Naive thymus-derived CD4-positive, alpha-beta T cell (primary cell): ENCODE data around the gene CCDC185. TPM values are rescaled to one million over a fixed set of nuclear protein-coding genes. Genes with fewer than 3 reads are reported as not detected.

Experiments used
- ATAC-seq: fragments of 150-1000 bp; cut with Tn5 transposase; 2 replicates; pipeline ENCODE4 v1.10.0; 2021; ENCODE audit warnings: mild to moderate bottlenecking, moderate library complexity
- CTCF ChIA-PET: fragments of 350-600 bp; sonication (Branson Sonifier 250); formaldehyde crosslinking; loops from one replicate; lab custom pipeline; 2021; ENCODE audit warnings: antibody characterized with exemption; lab: Charles Lee
- POLR2A ChIA-PET: fragments of 350-600 bp; sonication (Branson Sonifier 250); formaldehyde crosslinking; loops from one replicate; lab custom pipeline; 2021; ENCODE audit warnings: antibody characterized with exemption, inconsistent platforms; lab: Charles Lee
- DNase-seq, 9 donors: peaks; one replicate each; pipeline versions ENCODE4 v3.0.0 to v3.0.0-alpha.2; 2020 to 2022; ENCODE audit warnings: mixed read lengths in 1 of 9
- H3K27ac ChIP-seq: one replicate; pipeline ENCODE4 v1.7.0; 2013; ENCODE audit warnings: mild to moderate bottlenecking, low read depth, low read length, moderate library complexity
- H3K27me3 ChIP-seq, 2 donors: one replicate each; pipeline ENCODE4 v1.7.0; 2013; ENCODE audit warnings: low read length in 2 of 2, mild to moderate bottlenecking in 2 of 2, moderate library complexity in 2 of 2; ENCODE audit not compliant: control insufficient read depth in 2 of 2, insufficient read depth in 2 of 2
- H3K36me3 ChIP-seq, 3 experiments: 1 replicate in 2 of 3; 2 replicates in 1 of 3; pipeline ENCODE4 v1.7.0; 2013; ENCODE audit warnings: low read length in 3 of 3, mild to moderate bottlenecking in 3 of 3, moderate library complexity in 1 of 3; ENCODE audit not compliant: insufficient read depth in 3 of 3, control insufficient read depth in 2 of 3
- H3K4me1 ChIP-seq, 2 donors: one replicate each; pipeline ENCODE4 v1.7.0; 2013; ENCODE audit warnings: low read length in 2 of 2, mild to moderate bottlenecking in 2 of 2, moderate library complexity in 1 of 2; ENCODE audit not compliant: control insufficient read depth in 2 of 2, insufficient read depth in 2 of 2
- H3K4me3 ChIP-seq: 2 replicates; pipeline ENCODE4 v1.7.0; 2013; ENCODE audit warnings: mild to moderate bottlenecking, low read length
- H3K9me3 ChIP-seq, 3 experiments: 1 replicate in 2 of 3; 2 replicates in 1 of 3; pipeline ENCODE4 v1.7.0; 2013; ENCODE audit warnings: low read length in 3 of 3; ENCODE audit not compliant: control insufficient read depth in 2 of 3
- H3K27ac Mint-ChIP-seq, 9 donors: one replicate each; pipeline ENCODE4 v1.8.0; 2020 to 2022; ENCODE audit warnings: mixed read lengths in 9 of 9, mild to moderate bottlenecking in 8 of 9, moderate library complexity in 5 of 9, inconsistent platforms in 2 of 9
- H3K27me3 Mint-ChIP-seq, 5 donors: one replicate each; pipeline ENCODE4 v1.8.0; 2021 to 2022; ENCODE audit warnings: mixed read lengths in 5 of 5, mild to moderate bottlenecking in 1 of 5
- H3K36me3 Mint-ChIP-seq, 5 donors: one replicate each; pipeline ENCODE4 v1.8.0; 2020 to 2022; ENCODE audit warnings: mixed read lengths in 5 of 5, mild to moderate bottlenecking in 3 of 5, inconsistent platforms in 1 of 5
- H3K4me1 Mint-ChIP-seq, 7 donors: one replicate each; pipeline ENCODE4 v1.8.0; 2020 to 2022; ENCODE audit warnings: mixed read lengths in 7 of 7, mild to moderate bottlenecking in 3 of 7, inconsistent platforms in 1 of 7
- H3K4me3 Mint-ChIP-seq, 10 donors: one replicate each; pipeline ENCODE4 v1.8.0; 2020 to 2022; ENCODE audit warnings: mild to moderate bottlenecking in 10 of 10, mixed read lengths in 10 of 10, moderate library complexity in 6 of 10, inconsistent platforms in 2 of 10
- H3K9me3 Mint-ChIP-seq, 11 donors: one replicate each; pipeline ENCODE4 v1.8.0; 2020 to 2022; ENCODE audit warnings: mixed read lengths in 11 of 11, mild to moderate bottlenecking in 4 of 11, inconsistent platforms in 1 of 11, moderate library complexity in 1 of 11
- intact Hi-C, 2 donors: fragments of 100-400 bp; cut with micrococcal nuclease; formaldehyde crosslinking; loops; one replicate each; pipeline ENCODE4 v1.15.1; 2023
- polyA plus RNA-seq, 2 donors: library from polyadenylated mRNA; unstranded; fragments of 300-500 nt; fragmentation: Illumina TruSeq; gene quantifications; one replicate each; pipeline ENCODE4 v1.2.3, GENCODE V29; 2021
- total RNA-seq, 6 experiments: library from RNA in 5 of 6; stranded (reverse) in 5 of 6; gene quantifications; 1 replicate in 5 of 6; 2 replicates in 1 of 6; pipeline ENCODE4 v1.2.3 and lab custom pipeline; 2021 to 2026

Gene CCDC185
- total and polyA plus RNA-seq, 7 experiments from 2014 or later: not detected

- Histone ChIP-seq H3K4me3 (no peak overlapping the region), H3K9me3 (no peaks in the 10 kb centered on the region), H3K27ac (no peak overlapping the region), H3K4me1 (peaks cover 0 to 5% of the 10 kb centered on the region in 2 donors), H3K36me3 (no peaks in the 10 kb centered on the region), H3K27me3 (no peaks in the 10 kb centered on the region)
- Mint-ChIP-seq H3K27ac (peak overlapping the region in 2 of 9 donors; percentile 5 to 17), H3K36me3 (no peaks in the 10 kb centered on the region), H3K4me3 (no peak overlapping the region), H3K9me3 (no peaks in the 10 kb centered on the region), H3K4me1 (peaks cover 2 to 25% (median 14%) of the 10 kb centered on the region in 7 donors), H3K27me3 (peaks cover 0 to 2% (median 0%) of the 10 kb centered on the region in 5 donors)
- ChIA-PET POLR2A (no interaction called here), CTCF (no interaction called here)
- intact Hi-C loops: no loop called here
- DNase-seq: no peak
- no peak for ATAC-seq
Observed at GRCh38 chr1:223348439-223348838, 44.8 kb upstream of the CCDC185 start.

GRCh38 chr1:223349241-223349640 is 44.0 kb upstream of the CCDC185 start:
- Histone ChIP-seq H3K27me3 (no peaks in the 10 kb centered on the region), H3K9me3 (no peaks in the 10 kb centered on the region), H3K4me3 (no peak overlapping the region), H3K27ac (no peak overlapping the region), H3K36me3 (no peaks in the 10 kb centered on the region), H3K4me1 (peaks cover 0 to 5% of the 10 kb centered on the region in 2 donors)
- DNase-seq (no peak), ATAC-seq (no peak)
- CTCF ChIA-PET: interaction anchor here (0.6 kb wide), 1 partner anchor 219 kb away, joined by 3 read pairs; no protein-coding TSS in a partner anchor
- Mint-ChIP-seq H3K27ac (peak overlapping the region in 1 of 9 donors; percentile 51), H3K27me3 (peaks cover 0 to 2% (median 0%) of the 10 kb centered on the region in 5 donors), H3K4me3 (no peak overlapping the region), H3K4me1 (peaks cover 2 to 25% (median 16%) of the 10 kb centered on the region in 7 donors), H3K9me3 (no peaks in the 10 kb centered on the region), H3K36me3 (peaks cover 0 to 3% (median 0%) of the 10 kb centered on the region in 5 donors)
- POLR2A ChIA-PET: interaction anchor here (0.8 to 0.9 kb wide), 2 partner anchors 9 to 14 kb away, joined by 3 to 4 read pairs; partner anchors contain the start of gene SUSD4
- intact Hi-C loops: no loop called here

- ATAC-seq (no peak), DNase-seq (no peak)
- intact Hi-C loops: no loop called here
- ChIA-PET POLR2A (no interaction called here), CTCF (no interaction called here)
- Mint-ChIP-seq H3K4me1 (peaks cover 2 to 32% (median 16%) of the 10 kb centered on the region in 7 donors), H3K36me3 (peaks cover 0 to 7% (median 0%) of the 10 kb centered on the region in 5 donors), H3K27ac (peak overlapping the region in 1 of 9 donors; percentile 34), H3K9me3 (no peaks in the 10 kb centered on the region), H3K4me3 (no peak overlapping the region), H3K27me3 (peaks cover 0 to 4% (median 0%) of the 10 kb centered on the region in 5 donors)
- H3K27ac ChIP-seq: no peak overlapping the region
- no peaks in the 10 kb centered on the region for H3K27me3 ChIP-seq
- H3K4me3 ChIP-seq: no peak overlapping the region
- peaks cover 0 to 5% of the 10 kb centered on the region in 2 donors for H3K4me1 ChIP-seq
- H3K36me3 ChIP-seq: no peaks in the 10 kb centered on the region
- no peaks in the 10 kb centered on the region for H3K9me3 ChIP-seq
Observed at GRCh38 chr1:223350361-223350908, 42.8 kb upstream of the CCDC185 start.

- Mint-ChIP-seq H3K9me3 (no peaks in the 10 kb centered on the region), H3K36me3 (peaks cover 0 to 10% (median 0%) of the 10 kb centered on the region in 5 donors), H3K27me3 (peaks cover 0 to 4% (median 0%) of the 10 kb centered on the region in 5 donors), H3K4me1 (peaks cover 2 to 27% (median 16%) of the 10 kb centered on the region in 7 donors), H3K4me3 (no peak overlapping the region), H3K27ac (no peak overlapping the region)
- intact Hi-C loops: no loop called here
- ChIA-PET POLR2A (interaction anchor here (0.6 kb wide), 1 partner anchor 167 kb away, joined by 6 read pairs; no protein-coding TSS in a partner anchor), CTCF (no interaction called here)
- H3K9me3 ChIP-seq: no peaks in the 10 kb centered on the region
- no peak for ATAC-seq
- H3K27ac ChIP-seq: no peak overlapping the region
- no peak overlapping the region for H3K4me3 ChIP-seq
- no peak for DNase-seq
- no peaks in the 10 kb centered on the region for H3K36me3 ChIP-seq
- H3K4me1 ChIP-seq: peaks cover 0 to 5% of the 10 kb centered on the region in 2 donors
- no peaks in the 10 kb centered on the region for H3K27me3 ChIP-seq
Observed at GRCh38 chr1:223352944-223353343, 40.3 kb upstream of the CCDC185 start.

GRCh38 chr1:223353939-223354338 is 39.3 kb upstream of the CCDC185 start:
- H3K4me3 Mint-ChIP-seq: no peak overlapping the region
- ATAC-seq (no peak), DNase-seq (no peak)
- H3K4me1 Mint-ChIP-seq: peaks cover 0 to 21% (median 7%) of the 10 kb centered on the region in 7 donors
- CTCF ChIA-PET: interaction anchor here (0.6 to 0.7 kb wide), 2 partner anchors 155 to 197 kb away, joined by 3 to 4 read pairs; no protein-coding TSS in a partner anchor
- peaks cover 0 to 10% (median 0%) of the 10 kb centered on the region in 5 donors for H3K36me3 Mint-ChIP-seq
- intact Hi-C loops: no loop called here
- Histone ChIP-seq H3K27me3 (no peaks in the 10 kb centered on the region), H3K4me3 (no peak overlapping the region), H3K9me3 (no peaks in the 10 kb centered on the region), H3K36me3 (no peaks in the 10 kb centered on the region), H3K4me1 (no peaks in the 10 kb centered on the region), H3K27ac (no peak overlapping the region)
- H3K27ac Mint-ChIP-seq: no peak overlapping the region
- H3K27me3 Mint-ChIP-seq: peaks cover 0 to 7% (median 0%) of the 10 kb centered on the region in 5 donors
- no peaks in the 10 kb centered on the region for H3K9me3 Mint-ChIP-seq
- POLR2A ChIA-PET: interaction anchor here (1.5 kb wide), 1 partner anchor 177 kb away, joined by 3 read pairs; no protein-coding TSS in a partner anchor

- Histone ChIP-seq H3K27ac (no peak overlapping the region), H3K4me3 (no peak overlapping the region), H3K36me3 (no peaks in the 10 kb centered on the region), H3K9me3 (no peaks in the 10 kb centered on the region), H3K4me1 (no peaks in the 10 kb centered on the region), H3K27me3 (no peaks in the 10 kb centered on the region)
- Mint-ChIP-seq H3K27ac (no peak overlapping the region), H3K4me3 (no peak overlapping the region), H3K4me1 (peaks cover 0 to 22% (median 2%) of the 10 kb centered on the region in 7 donors), H3K9me3 (no peaks in the 10 kb centered on the region), H3K36me3 (peaks cover 0 to 10% (median 0%) of the 10 kb centered on the region in 5 donors), H3K27me3 (peaks cover 0 to 24% (median 0%) of the 10 kb centered on the region in 5 donors)
- ATAC-seq: no peak
- intact Hi-C loops: no loop called here
- DNase-seq: no peak
- ChIA-PET POLR2A (interaction anchor here (0.7 to 1.5 kb wide), 2 partner anchors 8 to 176 kb away, joined by 3 to 5 read pairs; partner anchors contain the start of gene SUSD4), CTCF (interaction anchor here (0.7 kb wide), 1 partner anchor 206 kb away, joined by 3 read pairs; no protein-coding TSS in a partner anchor)
Observed at GRCh38 chr1:223355699-223356098, 37.5 kb upstream of the CCDC185 start.
